SK-N-SH (cell line): ENCODE data around the gene STAM2.

Source experiments
- CTCF ChIP-seq: fragments of 200-600 bp; sonication (generic); IDR thresholded peaks from 2 replicates; pipeline ENCODE4 v1.6.1; 2017; ENCODE audit warnings: antibody characterized with exemption, mild to moderate bottlenecking, moderate library complexity
- ELF1 ChIP-seq: IDR thresholded peaks from 2 replicates; pipeline ENCODE4 v1.4.0; 2012
- EP300 ChIP-seq, 2 experiments: IDR thresholded peaks; 2 replicates each; pipeline versions ENCODE4 v1.4.0 to v1.6.1; 2012; ENCODE audit warnings: borderline replicate concordance in 1 of 2, low read depth in 1 of 2, low read length in 1 of 2
- MAX ChIP-seq: IDR thresholded peaks from 2 replicates; pipeline ENCODE4 v1.4.0; 2012; ENCODE audit warnings: low read depth
- RAD21 ChIP-seq: IDR thresholded peaks from 2 replicates; pipeline ENCODE4 v1.6.1; 2012; ENCODE audit warnings: mild to moderate bottlenecking, low read length
- REST ChIP-seq: IDR thresholded peaks from 2 replicates; pipeline ENCODE4 v1.6.1; 2012; ENCODE audit warnings: mild to moderate bottlenecking, low read depth, low read length, moderate library complexity
- SIN3A ChIP-seq: IDR thresholded peaks from 2 replicates; pipeline ENCODE4 v1.6.1; 2012; ENCODE audit warnings: low read depth, mild to moderate bottlenecking, low read length, moderate library complexity, borderline replicate concordance

GRCh38 chr2:152175012-152175367, 573 bp downstream of the STAM2 start:
- no peak for TF ChIP-seq EP300 (IDR thresholded peaks at IDR 0.05; ENCODE audit: borderline replicate concordance in 1 of 2, low read depth in 1 of 2, low read length in 1 of 2)
- no peak for TF ChIP-seq CTCF
- no peak for TF ChIP-seq RAD21
- no peak for TF ChIP-seq MAX
- no peak for TF ChIP-seq SIN3A
- TF ChIP-seq REST = no peak
- TF ChIP-seq ELF1 = no peak
